HS-27A (cell line): Measurements from ENCODE around the gene RANBP2.

ENCODE experiments used
- DNase-seq: peaks from one replicate; pipeline ENCODE4 v3.0.0-alpha.2; 2012; ENCODE audit warnings: low read depth, missing footprints

The RANBP2 gene

GRCh38 chr2:108778857-108779256 is 59.6 kb downstream of the RANBP2 start:
- no peak for DNase-seq

- no peak for DNase-seq
These were observed 66.7 kb downstream of the RANBP2 start for GRCh38 chr2:108786008-108786353.

- DNase-seq = peak; percentile 71
These were observed 67.3 kb downstream of the RANBP2 start, which contains the start of gene CCDC138 for GRCh38 chr2:108786354-108787215. CCDC138 (plus strand) TSS chr2:108786771; CDS start chr2:108786823, 52 bp downstream.

GRCh38 chr2:108787216-108787541 is 67.9 kb downstream of the RANBP2 start:
- peak; percentile 12 for DNase-seq

- no peak for DNase-seq
These were observed 83.9 kb downstream of the RANBP2 start for GRCh38 chr2:108803045-108803736.

GRCh38 chr2:108805032-108805431 is 85.8 kb downstream of the RANBP2 start:
- no peak for DNase-seq

- DNase-seq = no peak
These were observed 86.5 kb downstream of the RANBP2 start for GRCh38 chr2:108805782-108806181.

GRCh38 chr2:108806371-108807113 is 87.3 kb downstream of the RANBP2 start:
- DNase-seq = no peak

- no peak for DNase-seq
These were observed 90.7 kb downstream of the RANBP2 start for GRCh38 chr2:108809936-108810335.

GRCh38 chr2:108810993-108811957 is 92.0 kb downstream of the RANBP2 start:
- no peak for DNase-seq

GRCh38 chr2:108813732-108814131 is 94.5 kb downstream of the RANBP2 start:
- DNase-seq = no peak

- no peak for DNase-seq
These were observed 101.2 kb downstream of the RANBP2 start for GRCh38 chr2:108820482-108820881.

GRCh38 chr2:108823286-108823685 is 104.0 kb downstream of the RANBP2 start:
- no peak for DNase-seq

- DNase-seq = no peak
These were observed 105.2 kb downstream of the RANBP2 start for GRCh38 chr2:108824316-108825070.

GRCh38 chr2:108825254-108825653 is 106.0 kb downstream of the RANBP2 start:
- DNase-seq = no peak

GRCh38 chr2:108825736-108826135 is 106.5 kb downstream of the RANBP2 start:
- peak; percentile 5 for DNase-seq

GRCh38 chr2:108829578-108830310 is 110.5 kb downstream of the RANBP2 start:
- DNase-seq = no peak

- no peak for DNase-seq
These were observed 113.9 kb downstream of the RANBP2 start for GRCh38 chr2:108833219-108833618.

- no peak for DNase-seq
These were observed 115.3 kb downstream of the RANBP2 start for GRCh38 chr2:108834620-108835019.

GRCh38 chr2:108835040-108835439 is 115.8 kb downstream of the RANBP2 start:
- DNase-seq = no peak
